Regular cardiac myocyte (primary cell): ENCODE measurements around the gene ZNF26. TPM values are rescaled to one million over a fixed set of nuclear protein-coding genes. Genes with fewer than 3 reads are reported as not detected.

Experiments
- total RNA-seq: library from RNA; depleted of rRNA; stranded (reverse); fragments of >200 nt; gene quantifications from 2 replicates; pipeline ENCODE4 v1.2.3, GENCODE V29; 2014

ZNF26 gene, protein sequence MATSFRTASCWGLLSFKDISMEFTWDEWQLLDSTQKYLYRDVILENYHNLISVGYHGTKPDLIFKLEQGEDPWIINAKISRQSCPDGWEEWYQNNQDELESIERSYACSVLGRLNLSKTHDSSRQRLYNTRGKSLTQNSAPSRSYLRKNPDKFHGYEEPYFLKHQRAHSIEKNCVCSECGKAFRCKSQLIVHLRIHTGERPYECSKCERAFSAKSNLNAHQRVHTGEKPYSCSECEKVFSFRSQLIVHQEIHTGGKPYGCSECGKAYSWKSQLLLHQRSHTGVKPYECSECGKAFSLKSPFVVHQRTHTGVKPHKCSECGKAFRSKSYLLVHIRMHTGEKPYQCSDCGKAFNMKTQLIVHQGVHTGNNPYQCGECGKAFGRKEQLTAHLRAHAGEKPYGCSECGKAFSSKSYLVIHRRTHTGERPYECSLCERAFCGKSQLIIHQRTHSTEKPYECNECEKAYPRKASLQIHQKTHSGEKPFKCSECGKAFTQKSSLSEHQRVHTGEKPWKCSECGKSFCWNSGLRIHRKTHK
- total RNA-seq = 10.9 and 17.5 TPM in 2 replicates

GRCh38 chr12:132986001-132986884 is at the start of gene ZNF26:
Gene ZNF26, plus strand, starts transcription at chr12:132986367. Its CDS starts 474 bp downstream, at chr12:132986841.

GRCh38 chr12:132956011-132956788 is 30.0 kb upstream of the ZNF26 start, which contains the start of gene ZNF605:
Gene ZNF605, minus strand, starts transcription at chr12:132956306. Its CDS starts 10,671 bp downstream, at chr12:132945635.

DNA sequence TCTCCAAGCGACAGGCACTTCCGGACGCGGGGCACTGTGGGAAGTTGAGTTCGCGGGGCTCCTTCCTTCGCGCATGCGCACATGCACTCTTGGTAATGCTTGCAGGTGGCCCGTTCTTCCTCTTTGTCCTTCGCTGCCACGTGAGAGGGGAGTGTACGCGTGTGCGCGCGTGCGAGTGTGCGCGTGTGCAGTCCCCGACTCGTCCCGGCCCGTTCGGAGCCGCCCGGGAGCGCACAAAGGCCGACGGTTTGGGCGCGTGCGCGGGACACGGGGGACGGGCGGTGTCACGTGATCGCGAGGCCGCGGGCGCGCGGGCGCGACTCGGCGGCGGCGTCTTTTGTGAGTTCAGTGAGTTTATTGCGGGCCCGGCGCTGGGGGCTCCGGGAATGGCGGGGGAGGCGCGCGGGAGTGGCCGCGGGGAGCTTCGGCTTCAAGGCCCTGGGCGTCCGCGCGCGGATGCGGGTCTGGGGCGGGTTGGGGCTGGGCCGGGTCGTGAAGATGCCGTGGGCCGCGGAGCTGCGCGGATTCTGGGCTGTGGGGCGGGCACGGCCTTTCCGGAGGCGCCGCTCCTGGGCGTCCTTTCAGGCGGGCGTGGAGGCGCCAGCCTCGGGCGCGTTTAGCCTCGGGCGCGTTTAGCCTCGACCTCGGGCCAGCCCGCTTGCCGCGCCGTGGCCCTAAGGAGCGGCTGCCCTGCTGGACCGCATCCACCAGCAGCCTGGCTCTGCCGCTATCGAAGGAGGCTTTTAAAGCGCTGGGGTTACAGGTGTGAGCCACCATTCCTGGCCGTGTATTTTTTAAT is 51.2 kb downstream of the ZNF26 start, which contains the start of gene ZNF84:
TSS of gene ZNF84 (plus strand) at position 303 of the 799 bp plus-strand sequence. CDS start 3,959 bp downstream, outside the sequence.

Other genes with a start within 250 kb of the ZNF26 start
- 56.1 and 71.9 TPM in 2 replicates for gene ANKLE2, start 224.5 kb upstream of the ZNF26 start, total RNA-seq
- gene GOLGA3, start 157.5 kb upstream of the ZNF26 start, total RNA-seq = 165 and 236 TPM in 2 replicates
- gene CHFR, start 98.8 kb upstream of the ZNF26 start, total RNA-seq = 24.5 and 40.8 TPM in 2 replicates
- gene ZNF605, start 30.1 kb upstream of the ZNF26 start, total RNA-seq = 7.1 and 13.8 TPM in 2 replicates
- gene ZNF84, start 51.1 kb downstream of the ZNF26 start, total RNA-seq = 20.1 and 26.5 TPM in 2 replicates
- 17.4 and 17.8 TPM in 2 replicates for gene ZNF140, start 94.6 kb downstream of the ZNF26 start, total RNA-seq
- 0.58 and 1.1 TPM in 2 replicates for gene ZNF891, start 143.9 kb downstream of the ZNF26 start, total RNA-seq
- 6.9 and 14.1 TPM in 2 replicates for gene ZNF10, start 144.3 kb downstream of the ZNF26 start, total RNA-seq
- 25.5 and 36.6 TPM in 2 replicates for gene ZNF268, start 195.1 kb downstream of the ZNF26 start, total RNA-seq
- gene ANHX, start 249.5 kb downstream of the ZNF26 start, total RNA-seq = not detected in 2 replicates